Measurements from ENCODE around the gene RFX6.

- TF ChIP-seq, protein P1, sequence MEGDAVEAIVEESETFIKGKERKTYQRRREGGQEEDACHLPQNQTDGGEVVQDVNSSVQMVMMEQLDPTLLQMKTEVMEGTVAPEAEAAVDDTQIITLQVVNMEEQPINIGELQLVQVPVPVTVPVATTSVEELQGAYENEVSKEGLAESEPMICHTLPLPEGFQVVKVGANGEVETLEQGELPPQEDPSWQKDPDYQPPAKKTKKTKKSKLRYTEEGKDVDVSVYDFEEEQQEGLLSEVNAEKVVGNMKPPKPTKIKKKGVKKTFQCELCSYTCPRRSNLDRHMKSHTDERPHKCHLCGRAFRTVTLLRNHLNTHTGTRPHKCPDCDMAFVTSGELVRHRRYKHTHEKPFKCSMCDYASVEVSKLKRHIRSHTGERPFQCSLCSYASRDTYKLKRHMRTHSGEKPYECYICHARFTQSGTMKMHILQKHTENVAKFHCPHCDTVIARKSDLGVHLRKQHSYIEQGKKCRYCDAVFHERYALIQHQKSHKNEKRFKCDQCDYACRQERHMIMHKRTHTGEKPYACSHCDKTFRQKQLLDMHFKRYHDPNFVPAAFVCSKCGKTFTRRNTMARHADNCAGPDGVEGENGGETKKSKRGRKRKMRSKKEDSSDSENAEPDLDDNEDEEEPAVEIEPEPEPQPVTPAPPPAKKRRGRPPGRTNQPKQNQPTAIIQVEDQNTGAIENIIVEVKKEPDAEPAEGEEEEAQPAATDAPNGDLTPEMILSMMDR (IDR thresholded peaks at IDR 0.05; ENCODE audit: low read depth, low read length, missing input control): no peak
- TF ChIP-seq, protein P2, sequence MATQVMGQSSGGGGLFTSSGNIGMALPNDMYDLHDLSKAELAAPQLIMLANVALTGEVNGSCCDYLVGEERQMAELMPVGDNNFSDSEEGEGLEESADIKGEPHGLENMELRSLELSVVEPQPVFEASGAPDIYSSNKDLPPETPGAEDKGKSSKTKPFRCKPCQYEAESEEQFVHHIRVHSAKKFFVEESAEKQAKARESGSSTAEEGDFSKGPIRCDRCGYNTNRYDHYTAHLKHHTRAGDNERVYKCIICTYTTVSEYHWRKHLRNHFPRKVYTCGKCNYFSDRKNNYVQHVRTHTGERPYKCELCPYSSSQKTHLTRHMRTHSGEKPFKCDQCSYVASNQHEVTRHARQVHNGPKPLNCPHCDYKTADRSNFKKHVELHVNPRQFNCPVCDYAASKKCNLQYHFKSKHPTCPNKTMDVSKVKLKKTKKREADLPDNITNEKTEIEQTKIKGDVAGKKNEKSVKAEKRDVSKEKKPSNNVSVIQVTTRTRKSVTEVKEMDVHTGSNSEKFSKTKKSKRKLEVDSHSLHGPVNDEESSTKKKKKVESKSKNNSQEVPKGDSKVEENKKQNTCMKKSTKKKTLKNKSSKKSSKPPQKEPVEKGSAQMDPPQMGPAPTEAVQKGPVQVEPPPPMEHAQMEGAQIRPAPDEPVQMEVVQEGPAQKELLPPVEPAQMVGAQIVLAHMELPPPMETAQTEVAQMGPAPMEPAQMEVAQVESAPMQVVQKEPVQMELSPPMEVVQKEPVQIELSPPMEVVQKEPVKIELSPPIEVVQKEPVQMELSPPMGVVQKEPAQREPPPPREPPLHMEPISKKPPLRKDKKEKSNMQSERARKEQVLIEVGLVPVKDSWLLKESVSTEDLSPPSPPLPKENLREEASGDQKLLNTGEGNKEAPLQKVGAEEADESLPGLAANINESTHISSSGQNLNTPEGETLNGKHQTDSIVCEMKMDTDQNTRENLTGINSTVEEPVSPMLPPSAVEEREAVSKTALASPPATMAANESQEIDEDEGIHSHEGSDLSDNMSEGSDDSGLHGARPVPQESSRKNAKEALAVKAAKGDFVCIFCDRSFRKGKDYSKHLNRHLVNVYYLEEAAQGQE (IDR thresholded peaks at IDR 0.05): no peak
- no peak for TF ChIP-seq EGR1 (IDR thresholded peaks at IDR 0.05; ENCODE audit: low read depth in 2 of 2)
- TF ChIP-seq, protein P3, sequence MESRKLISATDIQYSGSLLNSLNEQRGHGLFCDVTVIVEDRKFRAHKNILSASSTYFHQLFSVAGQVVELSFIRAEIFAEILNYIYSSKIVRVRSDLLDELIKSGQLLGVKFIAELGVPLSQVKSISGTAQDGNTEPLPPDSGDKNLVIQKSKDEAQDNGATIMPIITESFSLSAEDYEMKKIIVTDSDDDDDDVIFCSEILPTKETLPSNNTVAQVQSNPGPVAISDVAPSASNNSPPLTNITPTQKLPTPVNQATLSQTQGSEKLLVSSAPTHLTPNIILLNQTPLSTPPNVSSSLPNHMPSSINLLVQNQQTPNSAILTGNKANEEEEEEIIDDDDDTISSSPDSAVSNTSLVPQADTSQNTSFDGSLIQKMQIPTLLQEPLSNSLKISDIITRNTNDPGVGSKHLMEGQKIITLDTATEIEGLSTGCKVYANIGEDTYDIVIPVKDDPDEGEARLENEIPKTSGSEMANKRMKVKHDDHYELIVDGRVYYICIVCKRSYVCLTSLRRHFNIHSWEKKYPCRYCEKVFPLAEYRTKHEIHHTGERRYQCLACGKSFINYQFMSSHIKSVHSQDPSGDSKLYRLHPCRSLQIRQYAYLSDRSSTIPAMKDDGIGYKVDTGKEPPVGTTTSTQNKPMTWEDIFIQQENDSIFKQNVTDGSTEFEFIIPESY (IDR thresholded peaks at IDR 0.05): no peak
- no peak for TF ChIP-seq ATF3 (IDR thresholded peaks at IDR 0.05)
These were observed 61.3 kb downstream of the RFX6 start for GRCh38 chr6:116938305-116938704.
